ENCODE data around the gene TSLP.

Gene TSLP

DNA sequence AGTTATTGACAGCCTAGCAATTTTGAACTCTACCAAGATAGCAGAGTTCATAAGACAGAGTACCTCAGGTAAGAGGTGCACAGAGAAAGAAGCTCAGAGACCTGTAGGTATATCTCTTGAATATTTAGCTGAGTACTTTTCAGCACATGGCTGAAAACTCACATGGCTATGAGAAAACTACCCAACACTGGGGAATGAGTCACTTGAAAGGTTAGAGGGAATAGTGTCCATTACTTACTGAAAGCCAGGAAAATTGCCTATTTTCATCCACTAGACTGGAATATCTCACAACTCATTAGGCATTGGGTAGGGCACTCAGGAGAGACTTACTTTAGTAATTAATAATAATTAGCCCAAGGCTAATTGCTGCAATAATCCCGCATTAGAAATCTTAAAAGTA lies 8.3 kb downstream of the TSLP start:
- no peak for DNase-seq (ENCODE audit: extremely low spot score)
- TF ChIP-seq FOXK2 (IDR thresholded peaks at IDR 0.05) (no peak), SUZ12 (IDR thresholded peaks at IDR 0.05) (no peak), HDGF (IDR thresholded peaks at IDR 0.05; ENCODE audit: borderline replicate concordance) (no peak), ELF4 (IDR thresholded peaks at IDR 0.05) (no peak), SP1 (IDR thresholded peaks at IDR 0.05) (no peak), FOXA1 (IDR thresholded peaks at IDR 0.05) (no peak), L3MBTL2 (conservative IDR thresholded peaks at IDR 0.05) (no peak), ARNT (IDR thresholded peaks at IDR 0.05) (no peak), CTBP1 (IDR thresholded peaks at IDR 0.05; ENCODE audit: borderline replicate concordance) (no peak), ZNF384 (IDR thresholded peaks at IDR 0.05) (no peak), LEF1 (IDR thresholded peaks at IDR 0.05; ENCODE audit: borderline replicate concordance) (no peak), TARDBP (IDR thresholded peaks at IDR 0.05) (no peak), BHLHE40 (IDR thresholded peaks at IDR 0.05; ENCODE audit: borderline replicate concordance) (no peak), NFRKB (IDR thresholded peaks at IDR 0.05) (no peak), FOXM1 (IDR thresholded peaks at IDR 0.05; ENCODE audit: borderline replicate concordance) (no peak)
- TF ChIP-seq, protein P1, sequence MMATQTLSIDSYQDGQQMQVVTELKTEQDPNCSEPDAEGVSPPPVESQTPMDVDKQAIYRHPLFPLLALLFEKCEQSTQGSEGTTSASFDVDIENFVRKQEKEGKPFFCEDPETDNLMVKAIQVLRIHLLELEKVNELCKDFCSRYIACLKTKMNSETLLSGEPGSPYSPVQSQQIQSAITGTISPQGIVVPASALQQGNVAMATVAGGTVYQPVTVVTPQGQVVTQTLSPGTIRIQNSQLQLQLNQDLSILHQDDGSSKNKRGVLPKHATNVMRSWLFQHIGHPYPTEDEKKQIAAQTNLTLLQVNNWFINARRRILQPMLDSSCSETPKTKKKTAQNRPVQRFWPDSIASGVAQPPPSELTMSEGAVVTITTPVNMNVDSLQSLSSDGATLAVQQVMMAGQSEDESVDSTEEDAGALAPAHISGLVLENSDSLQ (IDR thresholded peaks at IDR 0.05), result no peak
- CTCF ChIA-PET, result no interaction called here
- POLR2A ChIA-PET, result interaction anchor here (2.4 kb wide), 1 partner anchor 12 kb away, joined by 9 read pairs; the partner anchor contains the start of gene WDR36

DNA sequence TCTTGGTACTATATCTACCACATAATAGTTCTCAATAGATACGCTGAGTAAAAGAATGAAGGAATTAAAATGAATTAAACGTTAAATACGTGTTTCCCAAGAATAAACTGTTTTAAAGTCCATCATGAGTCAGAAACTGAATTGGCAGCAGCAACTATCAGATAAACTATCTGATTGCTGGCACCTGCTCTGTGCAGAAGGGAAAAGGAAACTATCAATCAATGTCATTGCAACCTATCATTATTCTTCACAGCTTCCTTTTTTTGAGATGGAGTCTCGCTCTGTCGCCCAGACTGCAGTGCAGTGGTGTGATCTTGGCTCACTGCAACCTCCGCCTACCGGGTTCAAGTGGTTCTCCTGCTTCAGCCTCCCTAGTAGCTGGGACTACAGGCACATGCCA lies 11.8 kb downstream of the TSLP start:
- POLR2A ChIA-PET, result no interaction called here
- TF ChIP-seq TARDBP (IDR thresholded peaks at IDR 0.05), result no peak
- TF ChIP-seq, protein P1 (IDR thresholded peaks at IDR 0.05), result peak; percentile 36; the same call in 1 of the 2 replicates
- CTCF ChIA-PET, result no interaction called here
- no peak for DNase-seq (ENCODE audit: extremely low spot score)

DNA sequence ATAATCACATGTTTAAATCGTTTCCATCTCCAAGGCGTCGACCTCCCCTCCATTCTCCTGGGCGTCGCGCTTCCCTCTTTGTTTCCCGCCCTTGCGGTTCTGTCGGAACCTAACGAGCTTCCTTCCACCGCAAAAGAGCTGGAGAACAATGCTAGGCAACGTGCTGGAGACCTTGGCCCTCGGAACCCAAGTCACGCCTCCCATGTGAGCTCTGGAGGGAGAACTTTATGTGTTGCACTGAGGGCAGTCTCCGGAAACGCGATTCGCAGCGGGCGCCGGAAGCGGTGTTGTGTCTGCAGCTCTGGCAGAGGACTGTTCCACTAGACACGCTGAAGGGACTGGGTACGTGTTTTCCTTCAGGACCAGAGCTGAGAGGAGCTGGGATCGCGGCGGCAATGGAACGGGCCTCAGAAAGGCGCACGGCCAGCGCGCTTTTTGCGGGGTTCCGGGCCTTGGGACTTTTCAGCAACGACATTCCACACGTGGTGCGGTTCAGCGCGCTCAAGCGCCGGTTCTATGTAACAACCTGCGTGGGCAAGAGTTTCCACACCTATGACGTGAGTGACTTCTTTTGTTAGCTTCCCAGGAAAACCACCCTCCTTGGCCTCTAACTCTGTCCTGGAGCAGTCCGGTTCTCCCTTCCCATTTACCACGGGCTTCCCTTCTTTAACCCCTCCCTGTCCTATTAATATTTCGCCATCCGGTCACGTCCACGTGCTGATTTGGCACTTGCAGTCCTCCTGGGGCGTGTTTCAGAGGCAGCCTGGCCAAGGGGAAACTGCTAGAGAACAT lies 20.7 kb downstream of the TSLP start, which contains the start of gene WDR36:
WDR36 (plus strand) TSS at position 287 of the 792 bp plus-strand sequence; CDS start at position 396, 109 bp downstream.
- peak; percentile 85 for DNase-seq (ENCODE audit: extremely low spot score)
- CTCF ChIA-PET, result no interaction called here
- POLR2A ChIA-PET, result interaction anchor here (0.5 to 1.7 kb wide), 6 partner anchors 12 to 130 kb away, joined by 3 to 9 read pairs (median 3); no protein-coding TSS in a partner anchor
- TF ChIP-seq, protein P1 (IDR thresholded peaks at IDR 0.05), result no peak
- TF ChIP-seq FOXK2 (IDR thresholded peaks at IDR 0.05) (no peak), BHLHE40 (IDR thresholded peaks at IDR 0.05; ENCODE audit: borderline replicate concordance) (no peak), ARNT (IDR thresholded peaks at IDR 0.05) (no peak; the same call in 1 of the 2 replicates), SP1 (IDR thresholded peaks at IDR 0.05) (no peak), CTBP1 (IDR thresholded peaks at IDR 0.05; ENCODE audit: borderline replicate concordance) (peak; percentile 93), FOXM1 (IDR thresholded peaks at IDR 0.05; ENCODE audit: borderline replicate concordance) (no peak; the same call in 1 of the 2 replicates), ELF4 (IDR thresholded peaks at IDR 0.05) (0 out of 2 replicates have a peak, but pooled peaks have one; percentile 36), FOXA1 (IDR thresholded peaks at IDR 0.05) (no peak), HDGF (IDR thresholded peaks at IDR 0.05; ENCODE audit: borderline replicate concordance) (no peak), SUZ12 (IDR thresholded peaks at IDR 0.05) (no peak), NFRKB (IDR thresholded peaks at IDR 0.05) (no peak), LEF1 (IDR thresholded peaks at IDR 0.05; ENCODE audit: borderline replicate concordance) (no peak), TARDBP (IDR thresholded peaks at IDR 0.05) (0 out of 2 replicates have a peak, but pooled peaks have one; percentile 18), L3MBTL2 (conservative IDR thresholded peaks at IDR 0.05) (peak; percentile 100), ZNF384 (IDR thresholded peaks at IDR 0.05) (no peak)

DNA sequence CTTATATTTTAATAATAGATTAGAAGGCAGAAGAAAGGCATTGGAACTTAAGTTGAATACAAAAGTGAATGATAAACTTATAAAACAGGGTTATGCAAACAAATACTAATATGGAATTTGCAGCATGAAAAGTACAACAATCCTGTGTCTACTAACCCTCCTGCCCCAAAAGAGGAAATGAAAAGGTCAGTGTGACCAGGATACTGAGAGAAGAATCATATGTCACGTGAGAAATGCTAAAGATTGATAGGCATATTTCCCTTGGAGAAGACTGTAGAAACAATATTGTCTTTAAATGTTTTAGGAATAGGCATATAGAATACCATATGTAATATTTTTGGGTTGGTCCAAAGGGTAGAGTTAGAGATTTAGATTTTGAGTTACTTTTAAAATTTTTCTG lies 24.5 kb downstream of the TSLP start:
- TF ChIP-seq ARNT (IDR thresholded peaks at IDR 0.05), result no peak
- no peak for TF ChIP-seq BHLHE40 (IDR thresholded peaks at IDR 0.05; ENCODE audit: borderline replicate concordance)
- no peak for TF ChIP-seq FOXA1 (IDR thresholded peaks at IDR 0.05)
- no peak for TF ChIP-seq SUZ12 (IDR thresholded peaks at IDR 0.05)
- TF ChIP-seq FOXM1 (IDR thresholded peaks at IDR 0.05; ENCODE audit: borderline replicate concordance), result no peak
- no peak for TF ChIP-seq CTBP1 (IDR thresholded peaks at IDR 0.05; ENCODE audit: borderline replicate concordance)
- DNase-seq (ENCODE audit: extremely low spot score), result no peak
- ChIA-PET POLR2A (no interaction called here), CTCF (no interaction called here)

DNA sequence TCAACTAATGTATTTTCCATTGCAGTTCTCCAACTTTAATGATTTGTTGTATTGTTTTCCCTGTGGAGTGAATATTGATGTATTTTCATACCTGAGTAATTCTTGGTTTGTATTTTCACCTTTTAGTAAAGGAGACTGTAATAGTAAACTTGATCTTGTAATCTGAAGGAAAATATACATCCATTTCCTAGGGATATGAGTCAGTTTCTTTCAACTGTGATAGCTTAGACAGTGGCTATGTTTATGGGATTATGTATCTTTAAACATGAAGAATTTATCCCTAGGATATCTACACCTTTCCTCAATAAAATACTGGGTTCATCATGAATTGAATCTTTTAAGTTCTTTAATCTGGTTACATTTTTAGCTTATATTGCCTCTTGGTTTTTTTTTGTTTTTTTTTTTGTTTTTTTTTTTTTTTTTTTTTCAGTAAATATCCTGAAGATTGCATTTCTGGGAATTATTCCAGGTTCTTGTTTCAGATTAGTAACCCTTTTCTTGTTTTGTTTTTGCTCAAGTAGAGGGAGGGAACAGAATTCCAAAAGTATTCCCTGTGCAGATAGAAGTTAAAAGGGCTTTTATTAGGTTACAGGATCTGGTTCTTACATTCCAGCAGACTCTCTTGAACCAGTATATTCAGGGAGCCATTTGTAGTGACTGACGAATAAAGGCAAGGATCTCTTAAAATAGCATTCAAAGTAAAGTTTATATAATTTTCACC lies 27.7 kb downstream of the TSLP start:
- ChIA-PET CTCF (no interaction called here), POLR2A (no interaction called here)
- no peak for DNase-seq (ENCODE audit: extremely low spot score)
- TF ChIP-seq L3MBTL2 (conservative IDR thresholded peaks at IDR 0.05), result no peak
- no peak for TF ChIP-seq LEF1 (IDR thresholded peaks at IDR 0.05; ENCODE audit: borderline replicate concordance)
- no peak for TF ChIP-seq ARNT (IDR thresholded peaks at IDR 0.05)
- no peak for TF ChIP-seq CTBP1 (IDR thresholded peaks at IDR 0.05; ENCODE audit: borderline replicate concordance)
- no peak for TF ChIP-seq FOXA1 (IDR thresholded peaks at IDR 0.05)
- TF ChIP-seq SP1 (IDR thresholded peaks at IDR 0.05), result no peak
- no peak for TF ChIP-seq FOXM1 (IDR thresholded peaks at IDR 0.05; ENCODE audit: borderline replicate concordance)
- TF ChIP-seq ZNF384 (IDR thresholded peaks at IDR 0.05), result no peak
- TF ChIP-seq HDGF (IDR thresholded peaks at IDR 0.05; ENCODE audit: borderline replicate concordance), result no peak
- no peak for TF ChIP-seq ELF4 (IDR thresholded peaks at IDR 0.05)
- TF ChIP-seq, protein P1 (IDR thresholded peaks at IDR 0.05), result no peak
- TF ChIP-seq FOXK2 (IDR thresholded peaks at IDR 0.05), result no peak
- TF ChIP-seq NFRKB (IDR thresholded peaks at IDR 0.05), result no peak
- no peak for TF ChIP-seq BHLHE40 (IDR thresholded peaks at IDR 0.05; ENCODE audit: borderline replicate concordance)
- TF ChIP-seq TARDBP (IDR thresholded peaks at IDR 0.05), result no peak
- no peak for TF ChIP-seq SUZ12 (IDR thresholded peaks at IDR 0.05)

Measured in HEK293T (cell line).